GM18951 (cell line): Measurements from ENCODE around the gene STXBP5.

ENCODE experiments used
- POLR2A ChIP-seq: IDR thresholded peaks from 4 replicates; pipeline ENCODE4 v1.6.1; 2011; ENCODE audit warnings: mild to moderate bottlenecking; ENCODE audit not compliant: insufficient read length, insufficient read depth; ENCODE audit errors: extremely low read depth
- in situ Hi-C: fragments of 300-500 bp; cut with MboI; formaldehyde crosslinking; loops from one replicate; pipeline ENCODE4 v1.12.0; 2022; ENCODE audit warnings: low sequenced_read_pairs, mixed read lengths, inconsistent platforms; ENCODE audit not compliant: unreplicated experiment

STXBP5 gene

DNA sequence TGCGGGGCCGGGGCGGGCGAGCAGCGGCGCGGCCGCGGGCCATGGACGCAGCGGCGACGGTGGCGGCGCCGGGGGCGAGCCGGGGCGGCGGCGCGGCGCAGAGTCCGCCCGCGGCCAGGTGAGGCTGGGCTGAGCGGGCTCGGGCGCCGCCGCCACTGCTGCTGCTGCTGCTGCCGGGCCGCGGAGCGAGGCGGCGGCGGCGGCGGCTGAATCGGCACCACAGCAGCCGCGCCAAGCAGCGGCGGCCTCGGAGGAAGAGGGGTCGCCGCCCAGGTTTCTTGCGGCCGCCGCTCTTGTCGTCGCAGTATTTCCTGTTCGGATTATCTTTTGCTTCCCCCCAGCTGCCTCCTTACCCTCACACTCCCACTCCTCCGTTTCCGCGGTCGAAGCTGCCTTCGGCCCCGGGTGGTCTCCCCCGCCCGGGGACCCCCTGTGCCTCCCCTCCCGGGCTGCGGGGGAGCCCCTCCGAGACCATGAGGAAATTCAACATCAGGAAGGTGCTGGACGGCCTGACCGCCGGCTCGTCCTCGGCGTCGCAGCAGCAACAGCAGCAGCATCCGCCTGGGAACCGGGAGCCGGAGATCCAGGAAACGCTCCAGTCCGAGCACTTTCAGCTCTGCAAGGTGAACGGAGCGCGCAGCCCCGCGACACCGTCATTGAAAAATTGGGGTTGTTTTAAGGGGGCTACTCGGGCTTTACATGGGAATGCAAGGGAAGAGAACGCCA, at the start of gene STXBP5:
STXBP5 (plus strand) TSS at position 358 of the 726 bp plus-strand sequence; CDS start at position 474, 116 bp downstream.
- TF ChIP-seq POLR2A: no peak
- in situ Hi-C loops: no loop called here

DNA sequence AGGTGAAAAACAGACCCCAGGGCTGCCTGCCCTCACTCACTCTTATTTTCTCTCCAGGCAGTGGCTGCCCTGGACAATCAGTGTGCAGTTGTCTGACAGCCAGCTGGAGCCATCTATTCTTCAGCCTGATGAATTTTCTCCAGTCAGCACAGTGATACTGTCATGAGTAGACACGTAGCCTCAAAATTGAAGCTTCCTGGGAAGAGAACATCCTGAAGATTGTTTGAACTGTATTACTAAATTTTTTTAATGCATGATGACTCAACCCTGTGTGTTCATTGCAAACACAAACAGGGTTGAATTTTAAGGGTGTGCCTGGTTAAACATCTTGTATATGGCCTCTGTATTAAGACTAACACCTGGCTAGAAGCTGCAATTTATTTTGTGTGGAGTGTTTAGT, 49.8 kb upstream of the STXBP5 start:
- no peak for TF ChIP-seq POLR2A
- in situ Hi-C loops: no loop called here

GRCh38 chr6:147156218-147156617, 48.0 kb upstream of the STXBP5 start:
- no peak for TF ChIP-seq POLR2A
- in situ Hi-C loops: no loop called here

DNA sequence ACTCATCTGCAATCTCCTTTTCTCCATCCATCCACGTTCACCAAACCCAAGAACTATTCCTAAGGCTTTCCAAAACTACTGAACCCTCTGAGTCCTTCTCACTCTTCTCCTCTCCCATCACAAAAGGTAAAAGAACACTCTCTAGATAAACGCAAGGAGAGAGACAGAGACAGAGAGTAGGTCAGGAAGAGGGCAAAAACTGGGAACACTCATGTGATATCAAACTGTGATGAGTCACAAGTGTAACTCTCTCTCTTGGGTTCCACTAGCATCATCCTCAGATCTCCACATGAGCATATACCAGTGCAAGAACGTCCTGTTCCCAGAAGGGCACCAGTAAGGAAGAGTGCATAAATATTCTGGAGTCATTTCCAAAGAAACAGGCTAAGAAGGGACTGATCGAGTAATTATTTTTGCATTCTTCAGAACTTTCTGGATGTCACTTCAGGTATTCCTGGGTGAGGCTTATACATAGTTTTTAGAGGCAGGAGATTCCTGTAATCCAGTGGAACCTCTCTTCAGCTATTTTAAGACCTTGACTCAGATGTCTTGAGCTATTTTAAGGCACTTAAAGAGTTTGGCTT, 47.3 kb upstream of the STXBP5 start:
- in situ Hi-C loops: no loop called here
- no peak for TF ChIP-seq POLR2A

DNA sequence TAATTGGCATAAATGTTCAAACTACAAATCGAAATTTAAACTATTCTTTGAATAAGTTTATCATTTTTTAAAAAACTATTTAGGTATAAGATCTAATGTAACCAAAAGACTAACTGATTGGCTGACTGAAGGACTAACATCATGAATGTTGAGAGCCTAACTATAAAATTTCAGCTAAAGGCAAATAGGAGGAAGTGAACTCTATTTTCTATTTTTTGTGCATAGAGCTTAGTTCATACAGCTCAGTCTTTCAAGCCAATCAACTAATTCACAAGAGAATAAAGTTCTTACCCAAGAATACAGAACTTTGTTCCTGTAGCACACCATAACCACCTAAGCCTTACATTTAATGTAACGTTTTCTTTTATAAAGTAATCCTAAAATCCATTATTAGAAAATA, 46.3 kb upstream of the STXBP5 start:
- no peak for TF ChIP-seq POLR2A
- in situ Hi-C loops: no loop called here

DNA sequence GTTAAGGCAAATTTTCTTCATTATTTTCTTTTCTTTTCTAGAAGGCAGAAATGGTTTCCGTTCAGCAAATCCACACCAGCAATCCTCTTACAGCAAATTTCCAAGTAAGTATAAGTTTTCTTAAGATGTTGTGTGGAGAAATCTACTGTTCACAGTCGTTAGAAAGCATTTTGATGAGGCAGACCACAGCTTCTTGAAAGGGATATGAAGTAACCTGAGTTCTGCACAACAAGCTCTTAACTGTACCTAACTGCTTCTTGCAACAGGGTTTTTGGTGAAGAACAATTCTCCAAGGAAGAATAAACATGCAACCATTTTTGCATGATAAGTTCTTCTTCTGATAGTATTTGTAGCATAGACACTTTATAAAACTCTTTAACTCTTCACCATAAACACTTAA, 45.3 kb upstream of the STXBP5 start:
- in situ Hi-C loops: no loop called here
- no peak for TF ChIP-seq POLR2A

GRCh38 chr6:147159536-147160374, 44.5 kb upstream of the STXBP5 start:
- in situ Hi-C loops: no loop called here
- TF ChIP-seq POLR2A: no peak

- in situ Hi-C loops: no loop called here
- TF ChIP-seq POLR2A: no peak
Observed at GRCh38 chr6:147160593-147160992, 43.6 kb upstream of the STXBP5 start.

- in situ Hi-C loops: no loop called here
- no peak for TF ChIP-seq POLR2A
Observed at GRCh38 chr6:147161253-147161973, 42.8 kb upstream of the STXBP5 start.

DNA sequence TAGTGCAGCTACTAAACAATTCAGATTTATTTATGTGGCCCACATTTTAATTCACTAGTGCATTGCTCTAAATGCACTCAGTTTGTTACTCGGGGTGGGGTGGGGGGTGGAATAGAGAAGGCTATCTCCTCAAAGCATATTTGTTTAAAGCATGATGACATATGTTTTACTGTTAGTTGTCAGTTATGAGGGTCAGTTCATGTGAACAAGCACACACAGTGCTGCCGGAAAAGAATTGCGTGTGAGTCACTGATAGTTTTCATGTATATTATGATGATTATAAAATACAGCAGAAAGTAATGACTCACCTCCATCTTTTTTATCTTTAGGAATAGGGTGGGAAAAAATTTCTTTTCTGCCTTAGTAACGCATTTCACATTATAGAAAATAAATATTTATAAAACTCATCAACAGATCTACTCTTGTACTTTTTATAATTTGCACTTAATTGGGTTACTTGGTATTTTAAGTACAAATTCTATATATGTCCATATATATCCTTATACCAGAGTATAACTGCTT, 42.2 kb upstream of the STXBP5 start:
- TF ChIP-seq POLR2A: no peak
- in situ Hi-C loops: no loop called here

DNA sequence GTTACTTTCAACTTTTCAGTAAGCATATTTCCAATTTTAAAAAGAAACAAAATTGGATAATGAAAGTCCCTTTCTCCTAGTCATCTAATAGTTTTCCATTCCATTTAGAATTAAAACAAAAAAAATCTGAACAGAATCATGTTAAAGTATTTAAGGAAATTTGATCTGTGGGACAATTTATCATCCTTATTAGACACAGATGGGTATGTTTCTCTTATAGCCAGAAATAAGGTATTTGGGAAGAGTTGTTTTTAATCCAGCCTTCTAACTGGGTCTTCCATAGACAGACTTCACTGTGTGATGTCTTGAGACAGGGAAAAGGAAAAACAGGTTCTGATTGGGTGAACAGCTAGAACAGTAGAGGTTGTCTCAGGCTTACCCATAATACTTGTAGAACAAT, 39.5 kb upstream of the STXBP5 start:
- no peak for TF ChIP-seq POLR2A
- in situ Hi-C loops: no loop called here

DNA sequence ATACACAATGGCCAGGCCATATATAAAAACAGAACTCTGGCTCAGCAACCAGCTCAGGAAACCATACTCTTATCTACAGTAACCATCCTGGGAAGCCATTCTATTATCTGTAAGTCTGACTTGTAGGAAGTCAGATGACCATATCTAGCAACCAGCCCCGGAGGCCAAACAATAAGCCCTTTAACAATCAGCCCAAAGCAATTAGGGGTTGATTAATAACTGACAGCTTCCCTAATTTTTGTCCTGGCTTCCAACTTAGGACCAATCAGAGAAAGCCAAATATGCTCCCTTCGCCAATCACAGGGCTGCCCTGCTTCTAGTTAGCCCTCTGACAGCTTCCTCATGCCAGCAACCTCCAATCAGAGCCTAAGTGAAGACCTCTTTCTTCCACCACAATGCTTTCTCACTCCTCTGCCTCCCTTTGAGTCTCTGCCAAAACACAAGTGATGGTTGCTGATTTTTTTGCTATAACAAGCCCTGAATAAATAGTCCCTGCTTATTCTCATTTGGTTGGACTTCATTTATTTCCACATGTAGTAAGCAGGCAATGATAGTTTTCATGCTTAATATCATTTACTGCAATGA, 37.8 kb upstream of the STXBP5 start:
- no peak for TF ChIP-seq POLR2A
- in situ Hi-C loops: no loop called here
